HG03378 (cell line): ENCODE results near the gene MRTFB.
A peak's percentile ranks its signal among the peaks of the same experiment; 100 is the strongest.

Experiments used
- ATAC-seq: cut with Tn5 transposase; IDR thresholded peaks from one replicate; pipeline ENCODE4 v1.9.1; 2021; ENCODE audit warnings: mild to moderate bottlenecking, moderate library complexity; ENCODE audit not compliant: unreplicated experiment

MRTFB gene

GRCh38 chr16:14131774-14132695 is 60.9 kb downstream of the MRTFB start:
- no peak for ATAC-seq

- peak; percentile 75 for ATAC-seq
Measured at GRCh38 chr16:14132696-14133048, 61.6 kb downstream of the MRTFB start.

GRCh38 chr16:14133907-14134306 is 62.8 kb downstream of the MRTFB start:
- ATAC-seq: no peak

GRCh38 chr16:14135704-14136103 is 64.6 kb downstream of the MRTFB start:
- ATAC-seq: no peak

GRCh38 chr16:14139872-14140271 is 68.8 kb downstream of the MRTFB start:
- ATAC-seq: no peak

GRCh38 chr16:14140923-14141322 is 69.8 kb downstream of the MRTFB start:
- ATAC-seq: no peak

GRCh38 chr16:14146445-14146844 is 75.3 kb downstream of the MRTFB start:
- ATAC-seq: no peak

GRCh38 chr16:14148016-14148415 is 76.9 kb downstream of the MRTFB start:
- ATAC-seq: no peak

GRCh38 chr16:14148569-14148968 is 77.5 kb downstream of the MRTFB start:
- no peak for ATAC-seq

- ATAC-seq: no peak
Measured at GRCh38 chr16:14150796-14151195, 79.7 kb downstream of the MRTFB start.

- no peak for ATAC-seq
Measured at GRCh38 chr16:14151256-14152030, 80.3 kb downstream of the MRTFB start.

- no peak for ATAC-seq
Measured at GRCh38 chr16:14155572-14156190, 84.6 kb downstream of the MRTFB start.

- ATAC-seq: no peak
Measured at GRCh38 chr16:14164916-14165662, 94.0 kb downstream of the MRTFB start.

- ATAC-seq: no peak
Measured at GRCh38 chr16:14168146-14168545, 97.0 kb downstream of the MRTFB start.

GRCh38 chr16:14172200-14172809 is 101.2 kb downstream of the MRTFB start:
- no peak for ATAC-seq

- ATAC-seq: no peak
Measured at GRCh38 chr16:14175086-14175485, 104.0 kb downstream of the MRTFB start.

- ATAC-seq: no peak
Measured at GRCh38 chr16:14177704-14178103, 106.6 kb downstream of the MRTFB start.

- ATAC-seq: no peak
Measured at GRCh38 chr16:14179116-14179515, 108.0 kb downstream of the MRTFB start.

- ATAC-seq: no peak
Measured at GRCh38 chr16:14180481-14180944, 109.4 kb downstream of the MRTFB start.

GRCh38 chr16:14181371-14182050 is 110.4 kb downstream of the MRTFB start:
- no peak for ATAC-seq
